Kidney epithelial cell (primary cell): ENCODE results near the gene ESPNL. TPM values are rescaled to one million over a fixed set of nuclear protein-coding genes. Genes with fewer than 3 reads are reported as not detected.

ENCODE experiments used
- DNase-seq: peaks from one replicate; pipeline ENCODE4 v3.0.0-alpha.2; 2010; ENCODE audit warnings: low read depth
- H3K27me3 ChIP-seq: 2 replicates; pipeline ENCODE4 v1.6.0; 2011; ENCODE audit warnings: low read length; ENCODE audit not compliant: control insufficient read depth, insufficient read depth
- H3K36me3 ChIP-seq: 2 replicates; pipeline ENCODE4 v1.5.1; 2011; ENCODE audit warnings: low read length; ENCODE audit not compliant: control insufficient read depth, insufficient read depth
- H3K4me3 ChIP-seq: 2 replicates; pipeline ENCODE4 v1.5.1; 2011; ENCODE audit warnings: low read depth, mild to moderate bottlenecking, control low read depth, low read length
- CTCF ChIP-seq: IDR thresholded peaks from 2 replicates; pipeline ENCODE4 v1.5.1; 2011; ENCODE audit warnings: mild to moderate bottlenecking, moderate library complexity, low read length, control low read depth, inconsistent platforms; ENCODE audit not compliant: insufficient read depth, poor library complexity, severe bottlenecking
- total RNA-seq: library from RNA; depleted of rRNA; stranded (reverse); fragments of >200 nt; gene quantifications from 2 replicates; pipeline ENCODE4 v1.2.3, GENCODE V29; 2015

The ESPNL gene
- total RNA-seq, 1 donor from 2014 or later = 3.8 TPM

GRCh38 chr2:238077292-238077691, 22.8 kb upstream of the ESPNL start:
- no peak overlapping the region for H3K4me3 ChIP-seq
- H3K36me3 ChIP-seq = peaks cover 2% of the 10 kb centered on the region
- TF ChIP-seq CTCF = no peak
- DNase-seq = no peak
- H3K27me3 ChIP-seq = no peaks in the 10 kb centered on the region

GRCh38 chr2:238079874-238080327, 20.2 kb upstream of the ESPNL start:
- peaks cover 4% of the 10 kb centered on the region for H3K36me3 ChIP-seq
- DNase-seq = no peak
- no peak overlapping the region for H3K4me3 ChIP-seq
- no peak for TF ChIP-seq CTCF
- H3K27me3 ChIP-seq = no peaks in the 10 kb centered on the region

GRCh38 chr2:238080518-238080917, 19.6 kb upstream of the ESPNL start:
- Histone ChIP-seq H3K36me3 (peaks cover 4% of the 10 kb centered on the region), H3K27me3 (no peaks in the 10 kb centered on the region), H3K4me3 (no peak overlapping the region)
- no peak for DNase-seq
- TF ChIP-seq CTCF = no peak

- TF ChIP-seq CTCF = no peak
- H3K27me3 ChIP-seq = no peaks in the 10 kb centered on the region
- DNase-seq = no peak
- H3K36me3 ChIP-seq = peaks cover 4% of the 10 kb centered on the region
- H3K4me3 ChIP-seq = no peak overlapping the region
Observed at GRCh38 chr2:238081150-238081549, 19.0 kb upstream of the ESPNL start.

- no peak for TF ChIP-seq CTCF
- H3K36me3 ChIP-seq = peaks cover 4% of the 10 kb centered on the region
- H3K27me3 ChIP-seq = no peaks in the 10 kb centered on the region
- H3K4me3 ChIP-seq = no peak overlapping the region
- no peak for DNase-seq
Observed at GRCh38 chr2:238081561-238081960, 18.6 kb upstream of the ESPNL start.

GRCh38 chr2:238082151-238082550, 18.0 kb upstream of the ESPNL start:
- Histone ChIP-seq H3K36me3 (peaks cover 4% of the 10 kb centered on the region), H3K4me3 (no peak overlapping the region), H3K27me3 (no peaks in the 10 kb centered on the region)
- DNase-seq = no peak
- no peak for TF ChIP-seq CTCF
